ENCODE data around the gene WWC2. TPM values are rescaled to one million over a fixed set of nuclear protein-coding genes. Genes with fewer than 3 reads are reported as not detected.

WWC2 gene
- total RNA-seq, 1 experiment from 2014 or later = 126 TPM

- no peak for TF ChIP-seq RELA (CRISPR knock-in tag; IDR thresholded peaks at IDR 0.05; ENCODE audit: borderline replicate concordance)
- TF ChIP-seq, protein P1, sequence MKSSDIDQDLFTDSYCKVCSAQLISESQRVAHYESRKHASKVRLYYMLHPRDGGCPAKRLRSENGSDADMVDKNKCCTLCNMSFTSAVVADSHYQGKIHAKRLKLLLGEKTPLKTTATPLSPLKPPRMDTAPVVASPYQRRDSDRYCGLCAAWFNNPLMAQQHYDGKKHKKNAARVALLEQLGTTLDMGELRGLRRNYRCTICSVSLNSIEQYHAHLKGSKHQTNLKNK (CRISPR knock-in tag; IDR thresholded peaks at IDR 0.05) = no peak
These were observed 229.8 kb downstream of the WWC2 start (continued) for GRCh38 chr4:183328832-183329231.

- CTCF ChIA-PET = no interaction called here
- Mint-ChIP-seq H3K4me1 (no peaks in the 10 kb centered on the region), H3K9me3 (peaks cover 29% of the 10 kb centered on the region), H3K27me3 (ENCODE audit: low read depth) (no peaks in the 10 kb centered on the region), H3K4me3 (no peak overlapping the region), H3K36me3 (peaks cover 22% of the 10 kb centered on the region), H3K27ac (no peak overlapping the region)
- TF ChIP-seq AR (CRISPR knock-in tag; IDR thresholded peaks at IDR 0.05) (no peak), ATF3 (CRISPR knock-in tag; conservative IDR thresholded peaks at IDR 0.05) (no peak), GTF2I (CRISPR knock-in tag; conservative IDR thresholded peaks at IDR 0.05) (no peak)
- TF ChIP-seq, protein P2, sequence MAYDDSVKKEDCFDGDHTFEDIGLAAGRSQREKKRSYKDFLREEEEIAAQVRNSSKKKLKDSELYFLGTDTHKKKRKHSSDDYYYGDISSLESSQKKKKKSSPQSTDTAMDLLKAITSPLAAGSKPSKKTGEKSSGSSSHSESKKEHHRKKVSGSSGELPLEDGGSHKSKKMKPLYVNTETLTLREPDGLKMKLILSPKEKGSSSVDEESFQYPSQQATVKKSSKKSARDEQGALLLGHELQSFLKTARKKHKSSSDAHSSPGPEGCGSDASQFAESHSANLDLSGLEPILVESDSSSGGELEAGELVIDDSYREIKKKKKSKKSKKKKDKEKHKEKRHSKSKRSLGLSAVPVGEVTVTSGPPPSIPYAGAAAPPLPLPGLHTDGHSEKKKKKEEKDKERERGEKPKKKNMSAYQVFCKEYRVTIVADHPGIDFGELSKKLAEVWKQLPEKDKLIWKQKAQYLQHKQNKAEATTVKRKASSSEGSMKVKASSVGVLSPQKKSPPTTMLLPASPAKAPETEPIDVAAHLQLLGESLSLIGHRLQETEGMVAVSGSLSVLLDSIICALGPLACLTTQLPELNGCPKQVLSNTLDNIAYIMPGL (CRISPR knock-in tag; IDR thresholded peaks at IDR 0.05) = no peak
- TF ChIP-seq, protein P3, sequence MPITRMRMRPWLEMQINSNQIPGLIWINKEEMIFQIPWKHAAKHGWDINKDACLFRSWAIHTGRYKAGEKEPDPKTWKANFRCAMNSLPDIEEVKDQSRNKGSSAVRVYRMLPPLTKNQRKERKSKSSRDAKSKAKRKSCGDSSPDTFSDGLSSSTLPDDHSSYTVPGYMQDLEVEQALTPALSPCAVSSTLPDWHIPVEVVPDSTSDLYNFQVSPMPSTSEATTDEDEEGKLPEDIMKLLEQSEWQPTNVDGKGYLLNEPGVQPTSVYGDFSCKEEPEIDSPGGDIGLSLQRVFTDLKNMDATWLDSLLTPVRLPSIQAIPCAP (CRISPR knock-in tag; IDR thresholded peaks at IDR 0.05) = no peak
- ATAC-seq = no peak
- no peak for DNase-seq (ENCODE audit: low spot score)
- POLR2A ChIA-PET = no interaction called here
These were observed 230.2 kb downstream of the WWC2 start for GRCh38 chr4:183329244-183329643.

GRCh38 chr4:183329954-183330742 lies 231.1 kb downstream of the WWC2 start:
- ChIA-PET POLR2A (no interaction called here), CTCF (interaction anchor here (0.6 kb wide), 1 partner anchor 50 kb away, joined by 3 read pairs; no protein-coding TSS in a partner anchor)
- peaks cover 26% of the 10 kb centered on the region for H3K9me3 Mint-ChIP-seq
- no peaks in the 10 kb centered on the region for H3K27me3 Mint-ChIP-seq (ENCODE audit: low read depth)
- H3K4me3 Mint-ChIP-seq = no peak overlapping the region
- no peak for DNase-seq (ENCODE audit: low spot score)
- H3K36me3 Mint-ChIP-seq = peaks cover 22% of the 10 kb centered on the region
- ATAC-seq = no peak
- no peaks in the 10 kb centered on the region for H3K4me1 Mint-ChIP-seq
- H3K27ac Mint-ChIP-seq = no peak overlapping the region
- no peak for TF ChIP-seq ZNF219 (CRISPR knock-in tag; IDR thresholded peaks at IDR 0.05; ENCODE audit: borderline replicate concordance)
- no peak for TF ChIP-seq ERG (CRISPR knock-in tag; IDR thresholded peaks at IDR 0.05)
- TF ChIP-seq FOXP4 (CRISPR knock-in tag; IDR thresholded peaks at IDR 0.05) = no peak
- no peak for TF ChIP-seq GRHL2 (CRISPR knock-in tag; IDR thresholded peaks at IDR 0.05; ENCODE audit: insufficient replicate concordance, severe bottlenecking)
- TF ChIP-seq, protein P4, sequence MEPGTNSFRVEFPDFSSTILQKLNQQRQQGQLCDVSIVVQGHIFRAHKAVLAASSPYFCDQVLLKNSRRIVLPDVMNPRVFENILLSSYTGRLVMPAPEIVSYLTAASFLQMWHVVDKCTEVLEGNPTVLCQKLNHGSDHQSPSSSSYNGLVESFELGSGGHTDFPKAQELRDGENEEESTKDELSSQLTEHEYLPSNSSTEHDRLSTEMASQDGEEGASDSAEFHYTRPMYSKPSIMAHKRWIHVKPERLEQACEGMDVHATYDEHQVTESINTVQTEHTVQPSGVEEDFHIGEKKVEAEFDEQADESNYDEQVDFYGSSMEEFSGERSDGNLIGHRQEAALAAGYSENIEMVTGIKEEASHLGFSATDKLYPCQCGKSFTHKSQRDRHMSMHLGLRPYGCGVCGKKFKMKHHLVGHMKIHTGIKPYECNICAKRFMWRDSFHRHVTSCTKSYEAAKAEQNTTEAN (CRISPR knock-in tag; IDR thresholded peaks at IDR 0.05) = no peak
- TF ChIP-seq, protein P5, sequence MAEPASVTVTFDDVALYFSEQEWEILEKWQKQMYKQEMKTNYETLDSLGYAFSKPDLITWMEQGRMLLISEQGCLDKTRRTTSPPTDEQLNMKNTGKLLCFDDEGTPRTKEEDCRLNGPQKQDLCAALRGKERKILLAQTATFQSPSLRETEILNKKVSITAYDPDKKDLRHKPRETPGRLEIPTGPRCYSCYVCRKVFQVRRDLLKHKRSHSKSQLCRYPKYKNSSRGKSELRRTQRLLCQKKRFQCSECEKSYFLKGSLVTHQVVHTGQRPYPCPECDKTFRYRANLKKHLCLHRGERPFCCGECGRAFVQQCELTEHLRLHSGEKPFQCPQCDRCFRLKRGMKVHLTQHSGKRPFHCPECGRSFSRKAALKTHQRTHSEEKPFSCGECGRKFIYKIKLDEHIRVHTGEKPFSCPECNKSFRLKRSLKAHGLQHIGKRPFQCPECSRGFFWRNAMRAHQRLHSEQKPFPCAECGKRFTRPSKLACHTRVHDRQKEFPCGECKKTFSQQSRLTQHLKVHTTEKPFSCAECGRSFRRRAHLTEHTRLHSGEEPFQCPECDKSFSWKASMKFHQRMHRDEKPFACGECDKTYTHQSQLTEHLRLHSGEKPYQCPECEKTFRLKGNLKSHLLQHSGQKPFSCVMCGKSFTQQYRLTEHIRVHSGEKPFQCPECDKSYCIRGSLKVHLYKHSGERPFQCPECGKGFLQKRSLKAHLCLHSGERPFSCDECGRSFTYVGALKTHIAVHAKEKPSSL (CRISPR knock-in tag; conservative IDR thresholded peaks at IDR 0.05) = no peak
- TF ChIP-seq OVOL2 (CRISPR knock-in tag; IDR thresholded peaks at IDR 0.05; ENCODE audit: borderline replicate concordance) = no peak
- no peak for TF ChIP-seq RORB (CRISPR knock-in tag; IDR thresholded peaks at IDR 0.05)
